BJ (cell line): ENCODE results near the gene RNF144B. TPM values are rescaled to one million over a fixed set of nuclear protein-coding genes. Genes with fewer than 3 reads are reported as not detected.

Experiments used
- CTCF ChIA-PET: fragments of 350-600 bp; formaldehyde crosslinking; extraction: SDS; loops from one replicate; lab custom pipeline; 2021; ENCODE audit warnings: antibody characterized with exemption, inconsistent platforms; lab: Yijun Ruan, JAX
- POLR2A ChIA-PET: fragments of 300-600 bp; sonication (Branson Sonifier 250); formaldehyde crosslinking; extraction: SDS; loops from one replicate; lab custom pipeline; 2021; ENCODE audit warnings: antibody characterized with exemption; lab: Charles Lee
- DNase-seq: peaks from one replicate; pipeline ENCODE4 v3.0.0-alpha.2; 2011; ENCODE audit warnings: low read depth
- H3K27me3 ChIP-seq: 2 replicates; pipeline ENCODE4 v1.6.0; 2011; ENCODE audit warnings: low read length; ENCODE audit not compliant: control insufficient read depth, insufficient read depth
- H3K36me3 ChIP-seq: 2 replicates; pipeline ENCODE4 v1.5.1; 2011; ENCODE audit warnings: low read length; ENCODE audit not compliant: control insufficient read depth, insufficient read depth
- H3K4me3 ChIP-seq: 2 replicates; pipeline ENCODE4 v1.5.1; 2011; ENCODE audit warnings: low read depth, mild to moderate bottlenecking, control low read depth, low read length
- polyA plus RNA-seq: library from polyadenylated mRNA; depleted of rRNA; stranded (reverse); fragments of >200 nt; gene quantifications from 2 replicates; pipeline ENCODE4 v1.2.3, GENCODE V29; 2011
- TF ChIP-seq, protein P1 (sequence below): IDR thresholded peaks from 2 replicates; pipeline ENCODE4 v1.5.1; 2011; ENCODE audit warnings: low read depth, mild to moderate bottlenecking, control low read depth, inconsistent platforms, low read length, moderate library complexity; ENCODE audit not compliant: insufficient read depth

Gene RNF144B
- polyA plus RNA-seq, 1 experiment: 1.4 TPM

DNA sequence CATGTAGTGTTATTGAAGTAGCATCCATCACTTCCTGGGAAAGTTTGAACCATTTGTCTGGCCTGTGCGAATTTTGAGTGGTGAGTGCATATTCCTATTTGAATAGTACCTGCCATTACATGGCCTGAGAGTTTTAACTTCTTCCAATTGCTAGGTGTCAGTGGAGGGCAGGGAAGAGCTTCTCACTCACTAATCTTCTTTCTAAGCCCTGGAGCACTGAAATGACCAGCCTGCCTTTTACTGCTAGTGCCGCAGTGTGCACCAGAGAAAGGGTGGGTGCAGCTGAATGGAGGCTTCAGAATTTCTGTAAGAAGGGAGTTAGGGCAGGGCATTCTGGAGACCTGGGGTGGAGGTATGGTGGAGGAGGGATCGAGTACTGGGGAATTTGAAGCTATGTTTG, 45.5 kb downstream of the RNF144B start:
- DNase-seq: no peak
- ChIA-PET POLR2A (no interaction called here), CTCF (interaction anchor here (1.9 to 2.0 kb wide), 2 partner anchors 10 to 30 kb away, joined by 3 to 7 read pairs; no protein-coding TSS in a partner anchor)
- Histone ChIP-seq H3K36me3 (no peaks in the 10 kb centered on the region), H3K27me3 (no peaks in the 10 kb centered on the region), H3K4me3 (no peak overlapping the region)
- TF ChIP-seq, protein P1, sequence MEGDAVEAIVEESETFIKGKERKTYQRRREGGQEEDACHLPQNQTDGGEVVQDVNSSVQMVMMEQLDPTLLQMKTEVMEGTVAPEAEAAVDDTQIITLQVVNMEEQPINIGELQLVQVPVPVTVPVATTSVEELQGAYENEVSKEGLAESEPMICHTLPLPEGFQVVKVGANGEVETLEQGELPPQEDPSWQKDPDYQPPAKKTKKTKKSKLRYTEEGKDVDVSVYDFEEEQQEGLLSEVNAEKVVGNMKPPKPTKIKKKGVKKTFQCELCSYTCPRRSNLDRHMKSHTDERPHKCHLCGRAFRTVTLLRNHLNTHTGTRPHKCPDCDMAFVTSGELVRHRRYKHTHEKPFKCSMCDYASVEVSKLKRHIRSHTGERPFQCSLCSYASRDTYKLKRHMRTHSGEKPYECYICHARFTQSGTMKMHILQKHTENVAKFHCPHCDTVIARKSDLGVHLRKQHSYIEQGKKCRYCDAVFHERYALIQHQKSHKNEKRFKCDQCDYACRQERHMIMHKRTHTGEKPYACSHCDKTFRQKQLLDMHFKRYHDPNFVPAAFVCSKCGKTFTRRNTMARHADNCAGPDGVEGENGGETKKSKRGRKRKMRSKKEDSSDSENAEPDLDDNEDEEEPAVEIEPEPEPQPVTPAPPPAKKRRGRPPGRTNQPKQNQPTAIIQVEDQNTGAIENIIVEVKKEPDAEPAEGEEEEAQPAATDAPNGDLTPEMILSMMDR: no peak

DNA sequence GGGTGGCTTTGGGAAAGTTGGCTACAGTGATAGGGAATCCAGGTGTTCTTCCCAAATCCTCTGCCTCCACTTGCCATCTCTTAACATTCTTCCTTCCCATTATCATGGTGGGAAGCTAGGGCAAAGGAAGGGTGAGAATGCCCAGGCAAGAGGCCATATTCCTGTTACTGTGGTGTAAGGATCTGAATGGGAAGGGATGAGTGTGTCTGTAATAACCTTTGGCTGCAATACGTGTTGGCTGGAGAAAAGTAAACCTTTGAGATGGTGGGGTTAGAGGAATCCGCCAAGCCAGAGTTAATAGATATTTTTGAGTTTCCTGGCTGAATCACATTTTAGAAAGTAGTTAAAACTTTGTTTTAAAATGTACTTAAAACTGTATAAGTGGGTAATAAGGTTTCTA, 45.9 kb downstream of the RNF144B start:
- POLR2A ChIA-PET: no interaction called here
- TF ChIP-seq, protein P1: no peak
- no peaks in the 10 kb centered on the region for H3K36me3 ChIP-seq
- CTCF ChIA-PET: interaction anchor here (0.8 to 2.0 kb wide), 2 partner anchors 30 to 46 kb away, joined by 3 to 7 read pairs; no protein-coding TSS in a partner anchor
- no peaks in the 10 kb centered on the region for H3K27me3 ChIP-seq
- DNase-seq: no peak
- no peak overlapping the region for H3K4me3 ChIP-seq

DNA sequence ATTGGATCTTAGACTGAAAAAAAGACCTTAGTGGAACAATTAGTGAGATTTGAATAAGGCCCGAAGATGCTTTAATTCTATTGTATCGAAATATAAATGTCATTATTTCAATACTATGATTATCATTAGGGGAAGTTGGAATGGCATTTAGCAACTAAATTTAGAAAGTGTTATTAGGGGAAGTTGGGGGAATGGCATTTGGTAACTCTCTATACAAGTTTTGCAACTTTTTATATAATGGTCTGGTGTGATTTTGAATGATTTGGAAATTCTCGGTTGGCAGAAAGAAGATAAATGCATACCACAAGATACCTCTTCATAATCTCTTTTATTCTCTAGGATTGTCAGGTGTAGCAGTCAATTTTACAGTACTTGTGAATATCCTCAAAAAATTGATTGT, 49.2 kb downstream of the RNF144B start:
- H3K36me3 ChIP-seq: no peaks in the 10 kb centered on the region
- ChIA-PET CTCF (interaction anchor here (0.8 to 1.0 kb wide), 3 partner anchors 15 to 112 kb away, joined by 3 read pairs; no protein-coding TSS in a partner anchor), POLR2A (no interaction called here)
- DNase-seq: no peak
- no peak overlapping the region for H3K4me3 ChIP-seq
- H3K27me3 ChIP-seq: no peaks in the 10 kb centered on the region
- TF ChIP-seq, protein P1: no peak

GRCh38 chr6:18439581-18439980, 52.4 kb downstream of the RNF144B start:
- POLR2A ChIA-PET: no interaction called here
- CTCF ChIA-PET: interaction anchor here (0.8 kb wide), 1 partner anchor 116 kb away, joined by 3 read pairs; no protein-coding TSS in a partner anchor
- no peak for DNase-seq
- TF ChIP-seq, protein P1: no peak
- H3K27me3 ChIP-seq: no peaks in the 10 kb centered on the region
- no peaks in the 10 kb centered on the region for H3K36me3 ChIP-seq
- no peak overlapping the region for H3K4me3 ChIP-seq

DNA sequence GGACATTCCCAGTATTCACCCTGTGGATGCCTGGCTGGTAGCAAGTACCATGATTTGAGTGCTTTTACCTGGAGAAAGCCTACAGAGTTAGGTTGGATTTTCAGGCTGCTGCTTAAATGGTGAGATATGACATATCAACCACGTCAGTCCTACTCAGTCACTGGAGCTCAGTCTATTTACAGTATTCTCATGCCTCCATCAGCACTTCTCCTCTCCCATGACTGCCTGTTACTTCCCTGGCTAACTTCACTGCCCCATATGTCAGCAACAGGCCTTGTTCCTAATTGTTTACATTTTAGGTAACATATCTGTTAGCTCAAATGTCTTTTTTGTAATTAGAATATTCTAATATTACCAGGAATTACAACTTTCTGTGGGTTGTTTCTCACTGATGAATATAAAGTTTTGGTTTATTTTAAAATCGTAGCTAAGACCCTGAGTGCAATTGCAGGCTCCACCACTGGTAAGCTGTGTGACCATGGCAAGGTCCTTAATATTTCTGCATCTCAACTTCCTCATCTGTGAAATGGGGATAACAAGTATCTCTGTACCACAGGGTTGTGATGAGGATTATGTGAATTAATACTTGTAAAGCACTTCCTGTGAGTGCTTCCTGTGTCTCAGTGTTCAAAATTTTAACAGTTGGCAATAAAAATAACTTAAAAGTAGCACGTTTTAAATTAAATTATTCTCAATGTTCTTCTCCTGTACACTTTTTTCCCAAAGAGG, 54.3 kb downstream of the RNF144B start:
- H3K27me3 ChIP-seq: no peaks in the 10 kb centered on the region
- no peak overlapping the region for H3K4me3 ChIP-seq
- TF ChIP-seq, protein P1: no peak
- ChIA-PET POLR2A (no interaction called here), CTCF (interaction anchor here (0.6 kb wide), 1 partner anchor 34 kb away, joined by 3 read pairs; no protein-coding TSS in a partner anchor)
- H3K36me3 ChIP-seq: no peaks in the 10 kb centered on the region
- DNase-seq: no peak
